OCI-LY7 (cell line): ENCODE measurements around the gene OST4. TPM values are rescaled to one million over a fixed set of nuclear protein-coding genes. Genes with fewer than 3 reads are reported as not detected.

Source experiments
- BruUV-seq: library from RNA; stranded (reverse); fragments of 400-500 nt; replicated peaks from 2 replicates; lab custom pipeline; 2021; lab: Mats Ljungman, UMichigan
- CTCF ChIA-PET: fragments of 300-600 bp; sonication (Branson Sonifier 250); formaldehyde crosslinking; loops from one replicate; lab custom pipeline; 2022; ENCODE audit warnings: antibody characterized with exemption; ENCODE audit not compliant: unreplicated experiment; lab: Charles Lee
- POLR2A ChIA-PET: fragments of 300-600 bp; sonication (Branson Sonifier 250); formaldehyde crosslinking; loops from one replicate; lab custom pipeline; 2022; ENCODE audit warnings: antibody characterized with exemption; lab: Charles Lee
- DNase-seq: peaks from one replicate; pipeline ENCODE4 v3.0.0-alpha.2; 2015; ENCODE audit warnings: low spot score
- H2AFZ ChIP-seq: fragments of 200-600 bp; sonication (generic), shearing (Covaris generic); 2 replicates; pipeline ENCODE4 v1.6.1; 2014; ENCODE audit warnings: mild to moderate bottlenecking, antibody characterized with exemption, low read length, moderate library complexity
- H3K27ac ChIP-seq: fragments of 200-600 bp; sonication (generic); 2 replicates; pipeline ENCODE4 v1.5.1; 2014; ENCODE audit warnings: mixed run types, low read depth, mild to moderate bottlenecking, moderate library complexity, low read length, inconsistent platforms; ENCODE audit not compliant: poor library complexity, severe bottlenecking
- H3K36me3 ChIP-seq: fragments of 200-600 bp; sonication (generic); 2 replicates; pipeline ENCODE4 v1.6.1; 2014; ENCODE audit warnings: mild to moderate bottlenecking, antibody characterized with exemption, low read length, moderate library complexity, mixed read lengths; ENCODE audit not compliant: insufficient read depth
- H3K4me1 ChIP-seq: fragments of 200-600 bp; sonication (generic); 2 replicates; pipeline ENCODE4 v1.5.1; 2014; ENCODE audit warnings: mild to moderate bottlenecking, low read length; ENCODE audit not compliant: insufficient read depth, poor library complexity, severe bottlenecking
- H3K4me2 ChIP-seq: fragments of 200-600 bp; sonication (generic); 2 replicates; pipeline ENCODE4 v1.6.1; 2014; ENCODE audit warnings: mild to moderate bottlenecking, low read length
- H3K4me3 ChIP-seq: fragments of 200-600 bp; sonication (generic); 2 replicates; pipeline ENCODE4 v1.5.1; 2014; ENCODE audit warnings: mild to moderate bottlenecking, low read depth, low read length; ENCODE audit not compliant: poor library complexity, severe bottlenecking
- H3K79me2 ChIP-seq: fragments of 200-600 bp; sonication (generic); 2 replicates; pipeline ENCODE4 v1.6.1; 2016; ENCODE audit warnings: low read depth, mild to moderate bottlenecking, low read length, moderate library complexity, mixed read lengths; ENCODE audit not compliant: insufficient read depth
- H3K9me2 ChIP-seq: fragments of 200-600 bp; sonication (generic); 2 replicates; pipeline ENCODE4 v1.6.1; 2016; ENCODE audit warnings: mild to moderate bottlenecking, low read length, mixed read lengths; ENCODE audit not compliant: insufficient read depth
- H3K9me3 ChIP-seq: fragments of 200-600 bp; sonication (generic); 2 replicates; pipeline ENCODE4 v1.6.1; 2014; ENCODE audit warnings: mild to moderate bottlenecking, mixed run types, low read length, mixed read lengths
- H4K20me1 ChIP-seq: fragments of 200-600 bp; sonication (generic); 2 replicates; pipeline ENCODE4 v1.6.1; 2014; ENCODE audit warnings: mild to moderate bottlenecking, antibody characterized with exemption, low read length, moderate library complexity, mixed read lengths; ENCODE audit not compliant: insufficient read depth
- EZH2phosphoT487 ChIP-seq: fragments of 200-600 bp; sonication (generic); IDR thresholded peaks from 2 replicates; pipeline ENCODE4 v1.6.1; 2018; ENCODE audit warnings: low read depth, borderline replicate concordance, mild to moderate bottlenecking, mixed run types, antibody characterized with exemption, low read length, moderate library complexity, mixed read lengths
- intact Hi-C: fragments of 100-400 bp; cut with micrococcal nuclease; formaldehyde crosslinking; loops from one replicate; pipeline ENCODE4 v1.10.0; 2022; ENCODE audit not compliant: unreplicated experiment
- total RNA-seq, 2 experiments: library from RNA; depleted of rRNA in 1 of 2; stranded (reverse); fragments of >200 nt in 1 of 2; shearing (Covaris generic) in 1 of 2; gene quantifications; 2 replicates each; pipeline ENCODE4 v1.2.3, GENCODE V29; 2014 to 2022
- TF ChIP-seq, protein P1 (sequence below): fragments of 200-600 bp; sonication (generic); conservative IDR thresholded peaks from 2 replicates; pipeline ENCODE4 v1.5.1; 2014; ENCODE audit warnings: mild to moderate bottlenecking, antibody characterized with exemption, low read length, moderate library complexity, mixed read lengths

Gene OST4
- total RNA-seq, 2 experiments from 2014 or later, result 214 to 267 TPM

DNA sequence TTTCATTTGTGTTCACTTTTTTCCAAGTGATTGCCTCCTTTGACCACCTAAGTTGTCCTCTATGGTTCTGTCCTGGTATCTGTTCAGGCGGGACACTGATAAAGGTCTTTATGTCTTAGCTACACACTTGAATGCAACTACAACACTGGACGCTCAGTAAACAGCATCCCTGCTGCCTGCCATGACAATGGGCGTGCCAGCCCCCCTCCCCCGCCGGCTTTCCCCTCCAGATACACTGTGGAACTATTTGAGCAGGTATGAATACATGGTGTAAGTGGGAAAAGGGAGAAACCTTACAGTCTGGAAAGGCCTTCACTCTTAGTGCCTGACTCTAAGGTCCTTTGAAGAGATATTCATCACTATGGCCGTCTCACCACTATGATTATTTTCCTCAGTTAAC is 14.3 kb downstream of the OST4 start:
- intact Hi-C loops, result no loop called here
- BruUV-seq, result no TSS peak
- POLR2A ChIA-PET, result no interaction called here

DNA sequence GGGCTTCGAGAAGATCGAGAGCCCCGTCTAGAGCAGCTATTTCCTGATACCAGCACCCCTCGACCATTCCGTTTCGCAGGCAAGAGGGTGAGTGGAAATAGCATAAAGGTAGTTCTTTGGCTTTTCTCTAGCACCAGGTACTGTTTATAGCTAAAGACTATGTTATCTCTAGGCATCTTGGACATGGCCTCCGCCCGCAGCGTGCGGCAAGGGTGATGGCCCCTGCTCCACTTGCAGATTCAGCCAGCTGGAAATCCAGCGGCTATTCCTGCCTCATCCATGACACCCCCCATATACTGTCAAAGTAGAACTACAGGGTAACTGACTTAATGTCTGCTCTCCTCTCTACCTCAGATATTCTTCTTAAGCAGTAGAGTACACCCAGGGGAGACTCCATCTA is 16.7 kb downstream of the OST4 start:
- BruUV-seq, result no TSS peak
- peaks cover 9% of the 10 kb centered on the region for H3K4me1 ChIP-seq
- H3K4me2 ChIP-seq, result no peak overlapping the region
- POLR2A ChIA-PET, result no interaction called here
- H3K9me2 ChIP-seq, result no peaks in the 10 kb centered on the region
- intact Hi-C loops, result loop anchor here (5.0 kb wide), 1 partner anchor 138 kb away; no protein-coding TSS in a partner anchor
- CTCF ChIA-PET, result no interaction called here
- H3K4me3 ChIP-seq, result no peak overlapping the region
- no peaks in the 10 kb centered on the region for H3K9me3 ChIP-seq
- no peaks in the 10 kb centered on the region for H4K20me1 ChIP-seq
- no peak overlapping the region for H3K27ac ChIP-seq
- H3K36me3 ChIP-seq, result peaks cover 62% of the 10 kb centered on the region; the same call in 1 of the 2 replicates
- DNase-seq, result no peak
- H2AFZ ChIP-seq, result no peak overlapping the region
- no peaks in the 10 kb centered on the region for H3K79me2 ChIP-seq
- TF ChIP-seq, protein P1, sequence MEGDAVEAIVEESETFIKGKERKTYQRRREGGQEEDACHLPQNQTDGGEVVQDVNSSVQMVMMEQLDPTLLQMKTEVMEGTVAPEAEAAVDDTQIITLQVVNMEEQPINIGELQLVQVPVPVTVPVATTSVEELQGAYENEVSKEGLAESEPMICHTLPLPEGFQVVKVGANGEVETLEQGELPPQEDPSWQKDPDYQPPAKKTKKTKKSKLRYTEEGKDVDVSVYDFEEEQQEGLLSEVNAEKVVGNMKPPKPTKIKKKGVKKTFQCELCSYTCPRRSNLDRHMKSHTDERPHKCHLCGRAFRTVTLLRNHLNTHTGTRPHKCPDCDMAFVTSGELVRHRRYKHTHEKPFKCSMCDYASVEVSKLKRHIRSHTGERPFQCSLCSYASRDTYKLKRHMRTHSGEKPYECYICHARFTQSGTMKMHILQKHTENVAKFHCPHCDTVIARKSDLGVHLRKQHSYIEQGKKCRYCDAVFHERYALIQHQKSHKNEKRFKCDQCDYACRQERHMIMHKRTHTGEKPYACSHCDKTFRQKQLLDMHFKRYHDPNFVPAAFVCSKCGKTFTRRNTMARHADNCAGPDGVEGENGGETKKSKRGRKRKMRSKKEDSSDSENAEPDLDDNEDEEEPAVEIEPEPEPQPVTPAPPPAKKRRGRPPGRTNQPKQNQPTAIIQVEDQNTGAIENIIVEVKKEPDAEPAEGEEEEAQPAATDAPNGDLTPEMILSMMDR, result no peak
- TF ChIP-seq EZH2phosphoT487, result no peak

More for the DNA sequence above, 14.3 kb downstream of the OST4 start:
- Histone ChIP-seq H3K79me2 (no peaks in the 10 kb centered on the region), H3K4me2 (no peak overlapping the region), H3K36me3 (peaks cover 74% of the 10 kb centered on the region), H4K20me1 (no peaks in the 10 kb centered on the region), H2AFZ (no peak overlapping the region), H3K27ac (no peak overlapping the region), H3K4me1 (peaks cover 6% of the 10 kb centered on the region), H3K4me3 (no peak overlapping the region), H3K9me2 (no peaks in the 10 kb centered on the region), H3K9me3 (no peaks in the 10 kb centered on the region)
- TF ChIP-seq, protein P1, result no peak
- no peak for TF ChIP-seq EZH2phosphoT487
- no peak for DNase-seq
- CTCF ChIA-PET, result no interaction called here

DNA sequence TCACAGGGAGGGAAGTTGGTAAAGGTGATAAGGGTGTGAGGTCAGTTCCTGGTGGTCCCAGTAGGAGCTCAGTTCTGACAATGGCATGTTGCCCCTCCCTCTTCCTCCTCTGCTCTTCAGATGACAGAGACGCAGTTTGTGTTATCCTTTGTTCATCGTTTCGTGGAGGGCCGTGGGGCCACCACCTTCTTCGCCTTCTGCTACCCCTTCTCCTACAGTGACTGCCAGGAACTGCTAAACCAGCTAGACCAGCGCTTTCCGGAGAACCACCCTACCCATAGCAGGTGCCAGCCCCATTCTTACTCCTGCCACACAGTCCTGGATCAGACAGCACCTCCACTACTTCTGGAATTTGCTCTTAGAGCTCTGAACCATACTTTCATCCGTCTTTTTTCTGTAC is 17.7 kb downstream of the OST4 start:
- ChIA-PET POLR2A (interaction anchor here (0.6 kb wide), 2 partner anchors 17 to 129 kb away, joined by 3 read pairs; partner anchors contain the start of gene OST4), CTCF (no interaction called here)
- no peaks in the 10 kb centered on the region for H3K9me3 ChIP-seq
- DNase-seq, result no peak
- no TSS peak for BruUV-seq
- no peak overlapping the region for H3K4me3 ChIP-seq
- no peaks in the 10 kb centered on the region for H3K79me2 ChIP-seq
- TF ChIP-seq, protein P1, result no peak
- no peak for TF ChIP-seq EZH2phosphoT487
- H4K20me1 ChIP-seq, result no peaks in the 10 kb centered on the region
- H3K27ac ChIP-seq, result no peak overlapping the region
- H3K4me2 ChIP-seq, result no peak overlapping the region
- intact Hi-C loops, result loop anchor here (5.0 kb wide), 1 partner anchor 139 kb away; no protein-coding TSS in a partner anchor
- no peak overlapping the region for H2AFZ ChIP-seq
- H3K36me3 ChIP-seq, result peaks cover 54% of the 10 kb centered on the region; the same call in 1 of the 2 replicates
- no peaks in the 10 kb centered on the region for H3K9me2 ChIP-seq
- peaks cover 19% of the 10 kb centered on the region for H3K4me1 ChIP-seq
